Measurements from ENCODE around the gene ITGB8. TPM values are rescaled to one million over a fixed set of nuclear protein-coding genes. Genes with fewer than 3 reads are reported as not detected.
A peak's percentile ranks its signal among the peaks of the same experiment; 100 is the strongest.

ITGB8 gene
- total RNA-seq, 1 donor from 2014 or later, result 121 TPM

GRCh38 chr7:20347680-20348079 lies 17.0 kb downstream of the ITGB8 start:
- TF ChIP-seq CTCF (conservative IDR thresholded peaks at IDR 0.05; ENCODE audit: low read depth, low read length), result no peak
- no peak for DNase-seq (ENCODE audit: low read depth)
- no peak overlapping the region for H3K4me3 ChIP-seq (ENCODE audit: low read depth, low read length)

- TF ChIP-seq CTCF (conservative IDR thresholded peaks at IDR 0.05; ENCODE audit: low read depth, low read length), result no peak
- no peak for DNase-seq (ENCODE audit: low read depth)
Measured at GRCh38 chr7:20348125-20348807, 17.6 kb downstream of the ITGB8 start.

GRCh38 chr7:20350518-20350951 lies 19.8 kb downstream of the ITGB8 start:
- peak overlapping the region; percentile 3 for H3K4me3 ChIP-seq (ENCODE audit: low read depth, low read length)
- TF ChIP-seq CTCF (conservative IDR thresholded peaks at IDR 0.05; ENCODE audit: low read depth, low read length), result no peak
- no peak for DNase-seq (ENCODE audit: low read depth)

More at GRCh38 chr7:20348125-20348807, 17.6 kb downstream of the ITGB8 start:
- no peak overlapping the region for H3K4me3 ChIP-seq (ENCODE audit: low read depth, low read length)

- TF ChIP-seq CTCF (conservative IDR thresholded peaks at IDR 0.05; ENCODE audit: low read depth, low read length), result no peak
- no peak for DNase-seq (ENCODE audit: low read depth)
- H3K4me3 ChIP-seq (ENCODE audit: low read depth, low read length), result no peak overlapping the region
Measured at GRCh38 chr7:20350996-20351692, 20.4 kb downstream of the ITGB8 start.

GRCh38 chr7:20351901-20352300 lies 21.2 kb downstream of the ITGB8 start:
- no peak for DNase-seq (ENCODE audit: low read depth)
- no peak overlapping the region for H3K4me3 ChIP-seq (ENCODE audit: low read depth, low read length)
- no peak for TF ChIP-seq CTCF (conservative IDR thresholded peaks at IDR 0.05; ENCODE audit: low read depth, low read length)

- DNase-seq (ENCODE audit: low read depth), result peak; percentile 89
- no peak overlapping the region for H3K4me3 ChIP-seq (ENCODE audit: low read depth, low read length)
- no peak for TF ChIP-seq CTCF (conservative IDR thresholded peaks at IDR 0.05; ENCODE audit: low read depth, low read length)
Measured at GRCh38 chr7:20352573-20353306, 22.0 kb downstream of the ITGB8 start.

Data from epithelial cell of proximal tubule (primary cell).